Measurements from ENCODE around the gene EIF2S2.

EIF2S2 gene

GRCh38 chr20:34089655-34090345 lies 22.2 kb downstream of the EIF2S2 start:
- no peak for DNase-seq (ENCODE audit: low read depth)

- no peak for DNase-seq (ENCODE audit: low read depth)
These were observed 22.9 kb downstream of the EIF2S2 start for GRCh38 chr20:34089175-34089479.

- DNase-seq (ENCODE audit: low read depth): no peak
These were observed 23.5 kb downstream of the EIF2S2 start for GRCh38 chr20:34088305-34089174.

- DNase-seq (ENCODE audit: low read depth): no peak
These were observed 26.5 kb downstream of the EIF2S2 start for GRCh38 chr20:34085544-34086040.

- no peak for DNase-seq (ENCODE audit: low read depth)
These were observed 27.7 kb downstream of the EIF2S2 start for GRCh38 chr20:34084227-34084923.

- no peak for DNase-seq (ENCODE audit: low read depth)
These were observed 28.3 kb downstream of the EIF2S2 start for GRCh38 chr20:34083781-34084180.

- DNase-seq (ENCODE audit: low read depth): no peak
These were observed 28.9 kb downstream of the EIF2S2 start for GRCh38 chr20:34083137-34083536.

- no peak for DNase-seq (ENCODE audit: low read depth)
These were observed 29.7 kb downstream of the EIF2S2 start for GRCh38 chr20:34082232-34082887.

- DNase-seq (ENCODE audit: low read depth): no peak
These were observed 32.2 kb downstream of the EIF2S2 start for GRCh38 chr20:34079818-34080217.

GRCh38 chr20:34078540-34078939 lies 33.5 kb downstream of the EIF2S2 start:
- no peak for DNase-seq (ENCODE audit: low read depth)

GRCh38 chr20:34076952-34077351 lies 35.1 kb downstream of the EIF2S2 start:
- DNase-seq (ENCODE audit: low read depth): no peak

GRCh38 chr20:34075647-34076046 lies 36.4 kb downstream of the EIF2S2 start:
- no peak for DNase-seq (ENCODE audit: low read depth)

GRCh38 chr20:34074101-34074760 lies 37.8 kb downstream of the EIF2S2 start:
- DNase-seq (ENCODE audit: low read depth): no peak

- DNase-seq (ENCODE audit: low read depth): no peak
These were observed 39.3 kb downstream of the EIF2S2 start for GRCh38 chr20:34072778-34073177.

- DNase-seq (ENCODE audit: low read depth): no peak
These were observed 40.0 kb downstream of the EIF2S2 start for GRCh38 chr20:34072076-34072475.

GRCh38 chr20:34070859-34071258 lies 41.2 kb downstream of the EIF2S2 start:
- no peak for DNase-seq (ENCODE audit: low read depth)

GRCh38 chr20:34070079-34070439 lies 42.0 kb downstream of the EIF2S2 start:
- DNase-seq (ENCODE audit: low read depth): no peak

- DNase-seq (ENCODE audit: low read depth): peak; percentile 41
These were observed 42.5 kb downstream of the EIF2S2 start for GRCh38 chr20:34069341-34070078.

- DNase-seq (ENCODE audit: low read depth): no peak
These were observed 44.0 kb downstream of the EIF2S2 start for GRCh38 chr20:34068001-34068400.

GRCh38 chr20:34066476-34067090 lies 45.5 kb downstream of the EIF2S2 start:
- DNase-seq (ENCODE audit: low read depth): no peak

GRCh38 chr20:34065260-34065659 lies 46.8 kb downstream of the EIF2S2 start:
- no peak for DNase-seq (ENCODE audit: low read depth)

Data from activated gamma-delta T cell treated with anti-CD3 and anti-CD28 coated beads, Interleukin-2, amount 50 U/mL, for 16 hours (primary cell).